Lower leg skin (tissue), 3 donors: ENCODE measurements around the gene HBG2.

Experiments used
- CTCF ChIP-seq, 3 donors: fragments of 450-650 bp; IDR thresholded peaks; one replicate each; pipeline ENCODE4 v1.5.1; 2016; ENCODE audit warnings: antibody characterized with exemption in 3 of 3, mild to moderate bottlenecking in 3 of 3, moderate library complexity in 2 of 3
- POLR2A ChIP-seq, 2 donors: fragments of 450-650 bp; IDR thresholded peaks; one replicate each; pipeline ENCODE4 v1.6.1; 2016 to 2017; ENCODE audit warnings: antibody characterized with exemption in 2 of 2, mild to moderate bottlenecking in 1 of 2, moderate library complexity in 1 of 2

DNA sequence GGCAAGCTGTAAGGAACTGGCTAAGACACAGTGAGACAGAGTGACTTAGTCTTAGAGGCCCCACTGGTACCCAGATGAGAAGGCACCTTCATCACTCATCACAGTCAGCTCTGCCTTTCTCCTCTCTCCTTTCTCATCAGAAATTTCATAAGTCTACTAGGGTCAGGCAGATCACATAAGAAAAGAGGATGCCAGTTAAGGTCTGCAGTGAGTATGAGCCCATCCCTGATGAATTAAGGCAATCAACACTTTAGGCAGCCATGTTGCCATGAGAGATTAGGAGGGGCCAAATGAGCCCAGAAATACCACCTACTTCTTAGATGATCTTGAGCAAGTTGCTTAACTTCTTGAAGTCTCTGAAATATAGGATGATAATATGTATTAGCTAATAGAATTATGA lies 27.0 kb upstream of the HBG2 start:
- TF ChIP-seq CTCF (IDR thresholded peaks at IDR 0.05) (no peak), POLR2A (IDR thresholded peaks at IDR 0.05) (no peak)
